Measurements from ENCODE around the gene LENG1. TPM values are rescaled to one million over a fixed set of nuclear protein-coding genes. Genes with fewer than 3 reads are reported as not detected.
A peak's percentile ranks its signal among the peaks of the same experiment; 100 is the strongest.

Gene LENG1
- total and polyA plus RNA-seq, 9 of the 15 experiments (the other 6 are each of a cell fraction or from before 2014, with no cell fraction given), result 0.30 to 10.5 (median 4.7) TPM

DNA sequence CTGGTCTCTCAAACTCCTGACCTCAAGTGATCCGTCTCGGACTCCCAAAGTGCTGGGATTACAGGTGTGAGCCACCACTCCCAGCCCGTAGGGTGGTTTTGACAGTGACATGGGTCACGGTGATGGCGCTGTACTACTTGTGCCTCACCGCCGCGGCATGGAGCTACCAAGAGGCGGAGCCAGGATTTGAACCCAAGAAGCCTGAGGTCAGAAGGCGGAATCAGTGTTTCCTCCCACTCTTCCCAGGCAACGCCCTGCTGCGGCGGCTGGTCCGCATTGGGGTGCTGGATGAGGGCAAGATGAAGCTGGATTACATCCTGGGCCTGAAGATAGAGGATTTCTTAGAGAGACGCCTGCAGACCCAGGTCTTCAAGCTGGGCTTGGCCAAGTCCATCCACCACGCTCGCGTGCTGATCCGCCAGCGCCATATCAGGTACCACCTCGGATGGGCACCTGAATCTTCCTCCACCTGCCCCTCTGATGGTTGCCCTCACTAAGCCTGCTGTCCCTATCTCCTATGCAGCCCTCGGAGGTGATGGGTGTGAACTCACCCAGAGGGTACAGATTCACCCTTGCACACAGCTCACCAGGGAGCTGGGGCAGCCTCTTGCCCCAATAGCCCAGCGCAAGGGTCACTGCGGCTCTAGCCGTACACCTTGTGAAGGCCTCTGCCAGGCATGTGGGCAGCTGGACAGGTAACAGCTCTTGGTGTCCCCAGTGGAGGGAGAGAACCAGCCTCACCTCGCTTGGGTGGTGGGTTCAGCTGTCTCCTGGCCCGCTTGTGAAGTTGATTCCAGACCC, 46.7 kb upstream of the LENG1 start (continued):
- TF ChIP-seq NR2C1 (IDR thresholded peaks at IDR 0.05) (no peak), NR2C1 (tag; IDR thresholded peaks at IDR 0.05) (peak; percentile 17; the same call in 1 of the 2 replicates), ZNF780A (CRISPR knock-in tag; IDR thresholded peaks at IDR 0.05) (no peak), EWSR1 (IDR thresholded peaks at IDR 0.05; ENCODE audit: borderline replicate concordance, low read depth, partially characterized antibody) (no peak), MYBL2 (IDR thresholded peaks at IDR 0.05; ENCODE audit: low read depth) (no peak), MYBL2 (CRISPR knock-in tag; IDR thresholded peaks at IDR 0.05; ENCODE audit: borderline replicate concordance) (no peak), ZFPM2 (CRISPR knock-in tag; IDR thresholded peaks at IDR 0.05) (no peak), RUNX1 (IDR thresholded peaks at IDR 0.05; ENCODE audit: low read depth) (no peak), SMAD1 (IDR thresholded peaks at IDR 0.05; ENCODE audit: low read depth, low read length, partially characterized antibody) (no peak), TCF7 (IDR thresholded peaks at IDR 0.05; ENCODE audit: borderline replicate concordance) (no peak), KLF1 (tag; IDR thresholded peaks at IDR 0.05) (peak; percentile 34; the same call in 1 of the 2 replicates), NFXL1 (CRISPR knock-in tag; IDR thresholded peaks at IDR 0.05) (no peak), FOXA3 (CRISPR knock-in tag; conservative IDR thresholded peaks at IDR 0.05 in 1 of 2, IDR thresholded peaks at IDR 0.05 in 1 of 2) (no peak), ZNF124 (CRISPR knock-in tag; IDR thresholded peaks at IDR 0.05) (no peak), GABPA (tag; conservative IDR thresholded peaks at IDR 0.05; ENCODE audit: low read depth) (no peak), ATF1 (CRISPR knock-in tag; IDR thresholded peaks at IDR 0.05) (no peak), ATF1 (tag; IDR thresholded peaks at IDR 0.05) (no peak), ZNF384 (IDR thresholded peaks at IDR 0.05; ENCODE audit: low read depth, low read length) (no peak), MCM3 (IDR thresholded peaks at IDR 0.05) (no peak), PTRF (tag; IDR thresholded peaks at IDR 0.05) (no peak), POLR2A (conservative IDR thresholded peaks at IDR 0.05) (peak; percentile 20; the same call in 1 of the 2 replicates)
- TF ChIP-seq, protein P1, sequence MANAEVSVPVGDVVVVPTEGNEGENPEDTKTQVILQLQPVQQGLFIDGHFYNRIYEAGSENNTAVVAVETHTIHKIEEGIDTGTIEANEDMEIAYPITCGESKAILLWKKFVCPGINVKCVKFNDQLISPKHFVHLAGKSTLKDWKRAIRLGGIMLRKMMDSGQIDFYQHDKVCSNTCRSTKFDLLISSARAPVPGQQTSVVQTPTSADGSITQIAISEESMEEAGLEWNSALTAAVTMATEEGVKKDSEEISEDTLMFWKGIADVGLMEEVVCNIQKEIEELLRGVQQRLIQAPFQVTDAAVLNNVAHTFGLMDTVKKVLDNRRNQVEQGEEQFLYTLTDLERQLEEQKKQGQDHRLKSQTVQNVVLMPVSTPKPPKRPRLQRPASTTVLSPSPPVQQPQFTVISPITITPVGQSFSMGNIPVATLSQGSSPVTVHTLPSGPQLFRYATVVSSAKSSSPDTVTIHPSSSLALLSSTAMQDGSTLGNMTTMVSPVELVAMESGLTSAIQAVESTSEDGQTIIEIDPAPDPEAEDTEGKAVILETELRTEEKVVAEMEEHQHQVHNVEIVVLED (CRISPR knock-in tag; IDR thresholded peaks at IDR 0.05), result no peak
- TF ChIP-seq, protein P2, sequence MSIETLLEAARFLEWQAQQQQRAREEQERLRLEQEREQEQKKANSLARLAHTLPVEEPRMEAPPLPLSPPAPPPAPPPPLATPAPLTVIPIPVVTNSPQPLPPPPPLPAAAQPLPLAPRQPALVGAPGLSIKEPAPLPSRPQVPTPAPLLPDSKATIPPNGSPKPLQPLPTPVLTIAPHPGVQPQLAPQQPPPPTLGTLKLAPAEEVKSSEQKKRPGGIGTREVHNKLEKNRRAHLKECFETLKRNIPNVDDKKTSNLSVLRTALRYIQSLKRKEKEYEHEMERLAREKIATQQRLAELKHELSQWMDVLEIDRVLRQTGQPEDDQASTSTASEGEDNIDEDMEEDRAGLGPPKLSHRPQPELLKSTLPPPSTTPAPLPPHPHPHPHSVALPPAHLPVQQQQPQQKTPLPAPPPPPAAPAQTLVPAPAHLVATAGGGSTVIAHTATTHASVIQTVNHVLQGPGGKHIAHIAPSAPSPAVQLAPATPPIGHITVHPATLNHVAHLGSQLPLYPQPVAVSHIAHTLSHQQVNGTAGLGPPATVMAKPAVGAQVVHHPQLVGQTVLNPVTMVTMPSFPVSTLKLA (conservative IDR thresholded peaks at IDR 0.05), result 0 out of 4 replicates have a peak, but pooled peaks of 1 of the 2 experiments have one; percentile 30
- TF ChIP-seq, protein P3, sequence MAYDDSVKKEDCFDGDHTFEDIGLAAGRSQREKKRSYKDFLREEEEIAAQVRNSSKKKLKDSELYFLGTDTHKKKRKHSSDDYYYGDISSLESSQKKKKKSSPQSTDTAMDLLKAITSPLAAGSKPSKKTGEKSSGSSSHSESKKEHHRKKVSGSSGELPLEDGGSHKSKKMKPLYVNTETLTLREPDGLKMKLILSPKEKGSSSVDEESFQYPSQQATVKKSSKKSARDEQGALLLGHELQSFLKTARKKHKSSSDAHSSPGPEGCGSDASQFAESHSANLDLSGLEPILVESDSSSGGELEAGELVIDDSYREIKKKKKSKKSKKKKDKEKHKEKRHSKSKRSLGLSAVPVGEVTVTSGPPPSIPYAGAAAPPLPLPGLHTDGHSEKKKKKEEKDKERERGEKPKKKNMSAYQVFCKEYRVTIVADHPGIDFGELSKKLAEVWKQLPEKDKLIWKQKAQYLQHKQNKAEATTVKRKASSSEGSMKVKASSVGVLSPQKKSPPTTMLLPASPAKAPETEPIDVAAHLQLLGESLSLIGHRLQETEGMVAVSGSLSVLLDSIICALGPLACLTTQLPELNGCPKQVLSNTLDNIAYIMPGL (CRISPR knock-in tag; IDR thresholded peaks at IDR 0.05), result 0 out of 2 replicates have a peak, but pooled peaks have one; percentile 43
- TF ChIP-seq, protein P4, sequence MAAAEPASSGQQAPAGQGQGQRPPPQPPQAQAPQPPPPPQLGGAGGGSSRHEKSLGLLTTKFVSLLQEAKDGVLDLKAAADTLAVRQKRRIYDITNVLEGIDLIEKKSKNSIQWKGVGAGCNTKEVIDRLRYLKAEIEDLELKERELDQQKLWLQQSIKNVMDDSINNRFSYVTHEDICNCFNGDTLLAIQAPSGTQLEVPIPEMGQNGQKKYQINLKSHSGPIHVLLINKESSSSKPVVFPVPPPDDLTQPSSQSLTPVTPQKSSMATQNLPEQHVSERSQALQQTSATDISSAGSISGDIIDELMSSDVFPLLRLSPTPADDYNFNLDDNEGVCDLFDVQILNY (CRISPR knock-in tag; IDR thresholded peaks at IDR 0.05), result 0 out of 2 replicates have a peak, but pooled peaks have one; percentile 39

Measured in K562 (cell line).